ENCODE data around the gene PCDHGA6. TPM values are rescaled to one million over a fixed set of nuclear protein-coding genes. Genes with fewer than 3 reads are reported as not detected.

Gene PCDHGA6
- polyA plus RNA-seq, 1 donor from 2014 or later: 0.09 TPM

DNA sequence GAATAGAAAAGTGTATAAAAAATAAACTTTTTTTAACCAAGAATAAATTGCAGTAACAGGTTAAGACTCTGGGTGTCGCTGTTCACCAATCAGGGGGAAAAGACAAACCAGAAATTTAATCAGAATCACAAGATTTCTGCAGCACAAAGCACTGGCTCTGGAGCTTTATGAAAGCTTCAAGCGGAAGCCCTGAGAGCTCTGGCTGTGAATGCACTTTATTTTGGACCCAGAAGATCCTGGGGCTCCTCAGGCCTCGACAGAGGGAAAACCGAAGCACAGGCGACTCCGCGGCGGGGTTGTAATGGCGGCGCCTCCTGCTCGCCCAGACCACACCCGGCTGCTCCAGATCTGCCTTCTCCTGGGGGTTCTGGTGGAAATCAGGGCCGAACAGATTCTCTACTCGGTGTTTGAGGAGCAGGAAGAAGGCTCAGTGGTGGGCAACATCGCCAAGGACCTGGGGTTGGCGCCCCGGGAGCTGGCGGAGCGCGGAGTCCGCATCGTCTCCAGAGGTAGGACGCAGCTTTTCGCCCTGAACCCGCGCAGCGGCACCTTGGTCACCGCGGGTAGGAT, 18.7 kb upstream of the PCDHGA6 start, which contains the start of gene PCDHGA4:
Gene PCDHGA4 (plus strand): TSS at position 122 of the 570 bp plus-strand sequence. CDS start 87 bp downstream, at position 209.
- peaks cover 33% of the 10 kb centered on the region for H3K9me3 ChIP-seq (ENCODE audit: low read length)
- H3K4me2 ChIP-seq (ENCODE audit: low read length): no peak within 1 kb of the TSS
- H4K20me1 ChIP-seq (ENCODE audit: insufficient read depth): no peaks in the 10 kb centered on the region
- H3K79me2 ChIP-seq (replicated peaks; ENCODE audit: insufficient read depth, low read length): no peaks in the 10 kb centered on the region
- no peaks in the 10 kb centered on the region for H3K9me2 ChIP-seq (ENCODE audit: insufficient read depth, low read length)
- H3F3A ChIP-seq (ENCODE audit: insufficient read depth, low read length, poor library complexity, severe bottlenecking): no peaks in the 10 kb centered on the region
- no peak for TF ChIP-seq MXI1 (conservative IDR thresholded peaks at IDR 0.05; ENCODE audit: poor library complexity, severe bottlenecking)
- no peak for TF ChIP-seq EZH2 (IDR thresholded peaks at IDR 0.05; ENCODE audit: borderline replicate concordance, insufficient read depth, low read length, poor library complexity, severe bottlenecking)
- no peak for TF ChIP-seq EP300 (conservative IDR thresholded peaks at IDR 0.05; ENCODE audit: poor library complexity, severe bottlenecking)
- no peak within 1 kb of the TSS for H3K9ac ChIP-seq (ENCODE audit: low read length)
- H3K27ac ChIP-seq (ENCODE audit: low read length): no peak within 1 kb of the TSS
- no peak within 1 kb of the TSS for H3K4me3 ChIP-seq (ENCODE audit: low read length)
- H3K36me3 ChIP-seq (ENCODE audit: insufficient read depth, low read length): no peaks in the 10 kb centered on the region
- no peak within 1 kb of the TSS for H2AFZ ChIP-seq (ENCODE audit: low read depth, low read length)
- no peaks in the 10 kb centered on the region for H3K27me3 ChIP-seq (ENCODE audit: insufficient read depth, low read depth, low read length)

DNA sequence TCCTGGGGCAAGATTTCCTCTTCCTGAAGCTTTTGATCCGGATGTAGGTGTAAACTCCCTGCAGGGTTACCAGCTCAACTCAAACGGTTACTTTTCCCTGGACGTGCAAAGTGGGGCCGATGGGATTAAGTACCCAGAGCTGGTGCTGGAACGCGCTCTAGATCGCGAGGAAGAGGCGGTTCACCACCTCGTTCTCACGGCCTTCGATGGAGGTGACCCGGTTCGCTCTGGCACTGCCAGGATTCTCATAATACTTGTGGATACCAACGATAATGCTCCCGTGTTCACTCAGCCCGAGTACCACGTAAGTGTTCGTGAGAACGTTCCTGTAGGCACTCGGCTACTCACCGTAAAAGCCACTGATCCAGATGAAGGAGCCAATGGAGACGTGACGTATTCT, 18.1 kb upstream of the PCDHGA6 start:
- no peaks in the 10 kb centered on the region for H4K20me1 ChIP-seq (ENCODE audit: insufficient read depth)
- H3K79me2 ChIP-seq (replicated peaks; ENCODE audit: insufficient read depth, low read length): no peaks in the 10 kb centered on the region
- H3K4me2 ChIP-seq (ENCODE audit: low read length): no peak overlapping the region
- no peak overlapping the region for H3K4me3 ChIP-seq (ENCODE audit: low read length)
- H3K9me3 ChIP-seq (ENCODE audit: low read length): peaks cover 37% of the 10 kb centered on the region
- H3K9me2 ChIP-seq (ENCODE audit: insufficient read depth, low read length): no peaks in the 10 kb centered on the region
- no peak overlapping the region for H3K27ac ChIP-seq (ENCODE audit: low read length)
- H3K9ac ChIP-seq (ENCODE audit: low read length): no peak overlapping the region
- H3F3A ChIP-seq (ENCODE audit: insufficient read depth, low read length, poor library complexity, severe bottlenecking): no peaks in the 10 kb centered on the region
- TF ChIP-seq, protein P1, sequence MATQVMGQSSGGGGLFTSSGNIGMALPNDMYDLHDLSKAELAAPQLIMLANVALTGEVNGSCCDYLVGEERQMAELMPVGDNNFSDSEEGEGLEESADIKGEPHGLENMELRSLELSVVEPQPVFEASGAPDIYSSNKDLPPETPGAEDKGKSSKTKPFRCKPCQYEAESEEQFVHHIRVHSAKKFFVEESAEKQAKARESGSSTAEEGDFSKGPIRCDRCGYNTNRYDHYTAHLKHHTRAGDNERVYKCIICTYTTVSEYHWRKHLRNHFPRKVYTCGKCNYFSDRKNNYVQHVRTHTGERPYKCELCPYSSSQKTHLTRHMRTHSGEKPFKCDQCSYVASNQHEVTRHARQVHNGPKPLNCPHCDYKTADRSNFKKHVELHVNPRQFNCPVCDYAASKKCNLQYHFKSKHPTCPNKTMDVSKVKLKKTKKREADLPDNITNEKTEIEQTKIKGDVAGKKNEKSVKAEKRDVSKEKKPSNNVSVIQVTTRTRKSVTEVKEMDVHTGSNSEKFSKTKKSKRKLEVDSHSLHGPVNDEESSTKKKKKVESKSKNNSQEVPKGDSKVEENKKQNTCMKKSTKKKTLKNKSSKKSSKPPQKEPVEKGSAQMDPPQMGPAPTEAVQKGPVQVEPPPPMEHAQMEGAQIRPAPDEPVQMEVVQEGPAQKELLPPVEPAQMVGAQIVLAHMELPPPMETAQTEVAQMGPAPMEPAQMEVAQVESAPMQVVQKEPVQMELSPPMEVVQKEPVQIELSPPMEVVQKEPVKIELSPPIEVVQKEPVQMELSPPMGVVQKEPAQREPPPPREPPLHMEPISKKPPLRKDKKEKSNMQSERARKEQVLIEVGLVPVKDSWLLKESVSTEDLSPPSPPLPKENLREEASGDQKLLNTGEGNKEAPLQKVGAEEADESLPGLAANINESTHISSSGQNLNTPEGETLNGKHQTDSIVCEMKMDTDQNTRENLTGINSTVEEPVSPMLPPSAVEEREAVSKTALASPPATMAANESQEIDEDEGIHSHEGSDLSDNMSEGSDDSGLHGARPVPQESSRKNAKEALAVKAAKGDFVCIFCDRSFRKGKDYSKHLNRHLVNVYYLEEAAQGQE (IDR thresholded peaks at IDR 0.05; ENCODE audit: borderline replicate concordance): no peak
- TF ChIP-seq EZH2 (IDR thresholded peaks at IDR 0.05; ENCODE audit: borderline replicate concordance, insufficient read depth, low read length, poor library complexity, severe bottlenecking) (no peak), CTCF (IDR thresholded peaks at IDR 0.05; ENCODE audit: poor library complexity, severe bottlenecking) (no peak), SMC3 (conservative IDR thresholded peaks at IDR 0.05; ENCODE audit: poor library complexity) (no peak), RAD21 (conservative IDR thresholded peaks at IDR 0.05) (no peak), EP300 (conservative IDR thresholded peaks at IDR 0.05; ENCODE audit: poor library complexity, severe bottlenecking) (no peak), POLR2AphosphoS5 (IDR thresholded peaks at IDR 0.05) (no peak), TAF1 (IDR thresholded peaks at IDR 0.05; ENCODE audit: low read depth) (no peak)
- no peak overlapping the region for H2AFZ ChIP-seq (ENCODE audit: low read depth, low read length)
- no peaks in the 10 kb centered on the region for H3K36me3 ChIP-seq (ENCODE audit: insufficient read depth, low read length)
- no peaks in the 10 kb centered on the region for H3K27me3 ChIP-seq (ENCODE audit: insufficient read depth, low read depth, low read length)
